Measurements from ENCODE around the gene PLCL2.

GRCh38 chr3:17065881-17066280 lies 181.1 kb downstream of the PLCL2 start:
- TF ChIP-seq CTCF (IDR thresholded peaks at IDR 0.05; ENCODE audit: low read length), result no peak
- TF ChIP-seq EZH2 (optimal IDR thresholded peaks at IDR 0.05; ENCODE audit: low read depth, low read length), result no peak
- no peak for TF ChIP-seq EZH2phosphoT487 (IDR thresholded peaks at IDR 0.05; ENCODE audit: low read length)
